ENCODE measurements around the gene CLCNKB. TPM values are rescaled to one million over a fixed set of nuclear protein-coding genes. Genes with fewer than 3 reads are reported as not detected.

Gene CLCNKB
- 0.24 and 0.32 TPM in 2 replicates for total RNA-seq

GRCh38 chr1:16043521-16043920, at the start of gene CLCNKB:
CLCNKB (plus strand) TSS chr1:16043782; CDS start chr1:16044493, 711 bp downstream.

GRCh38 chr1:16017461-16018303, 25.9 kb upstream of the CLCNKB start, which contains the start of gene HSPB7:
HSPB7 (minus strand) TSS chr1:16018043; CDS start chr1:16017963, 80 bp downstream.

GRCh38 chr1:16021681-16022080, 21.9 kb upstream of the CLCNKB start, which contains the start of gene CLCNKA:
CLCNKA (plus strand) TSS chr1:16022036; CDS start chr1:16022620, 584 bp downstream.

GRCh38 chr1:16073490-16074119, 30.0 kb downstream of the CLCNKB start, which contains the start of gene FAM131C:
FAM131C (minus strand) TSS chr1:16073651; CDS start chr1:16073442, 209 bp downstream.

Other genes starting within 250 kb of the CLCNKB start
- 0.36 and 0.81 TPM in 2 replicates for gene UQCRHL, start 236.1 kb upstream of the CLCNKB start, total RNA-seq
- gene SPEN, start 196.1 kb upstream of the CLCNKB start, total RNA-seq: 27.3 and 28.6 TPM in 2 replicates
- gene ZBTB17, start 67.7 kb upstream of the CLCNKB start, total RNA-seq: 36.2 and 49.8 TPM in 2 replicates
- gene SRARP, start 39.5 kb upstream of the CLCNKB start, total RNA-seq: not detected in 2 replicates
- 20.6 and 22.2 TPM in 2 replicates for gene HSPB7, start 25.7 kb upstream of the CLCNKB start, total RNA-seq
- gene CLCNKA, start 21.7 kb upstream of the CLCNKB start, total RNA-seq: 0.16 TPM in 1 of 2 replicates, not detected in the other
- gene FAM131C, start 29.9 kb downstream of the CLCNKB start, total RNA-seq: 0.49 and 0.65 TPM in 2 replicates
- gene EPHA2, start 112.3 kb downstream of the CLCNKB start, total RNA-seq: 18.2 and 18.5 TPM in 2 replicates
- gene ARHGEF19, start 168.9 kb downstream of the CLCNKB start, total RNA-seq: 8.3 and 9.1 TPM in 2 replicates
- 10.7 and 16.2 TPM in 2 replicates for gene CPLANE2, start 193.4 kb downstream of the CLCNKB start, total RNA-seq